DMS53 treated with DMSO at 0.1 percent for 48 hours (cell line): ENCODE data around the gene NKD1.

Source experiments
- DNase-seq: peaks from one replicate; lab custom pipeline; 2025; ENCODE audit not compliant: unreplicated experiment; lab: John Stamatoyannopoulos, UW

NKD1 gene

GRCh38 chr16:50670476-50670875, 122.3 kb downstream of the NKD1 start:
- no peak for DNase-seq

GRCh38 chr16:50671644-50672260, 123.6 kb downstream of the NKD1 start:
- peak; percentile 32 for DNase-seq

- DNase-seq = no peak
These were observed 125.5 kb downstream of the NKD1 start for GRCh38 chr16:50673496-50674275.

GRCh38 chr16:50674831-50675230, 126.6 kb downstream of the NKD1 start:
- no peak for DNase-seq

GRCh38 chr16:50675686-50676610, 127.8 kb downstream of the NKD1 start:
- no peak for DNase-seq

GRCh38 chr16:50676684-50677225, 128.6 kb downstream of the NKD1 start:
- no peak for DNase-seq

- no peak for DNase-seq
These were observed 129.2 kb downstream of the NKD1 start for GRCh38 chr16:50677351-50677750.

GRCh38 chr16:50678531-50678930, 130.3 kb downstream of the NKD1 start:
- DNase-seq = no peak

- DNase-seq = no peak
These were observed 131.1 kb downstream of the NKD1 start for GRCh38 chr16:50679266-50679665.

GRCh38 chr16:50679676-50680555, 131.7 kb downstream of the NKD1 start:
- no peak for DNase-seq

GRCh38 chr16:50680556-50680893, 132.3 kb downstream of the NKD1 start:
- no peak for DNase-seq

- DNase-seq = no peak
These were observed 133.1 kb downstream of the NKD1 start, which contains the start of gene SNX20 for GRCh38 chr16:50681021-50681885. Gene SNX20, minus strand, starts transcription at chr16:50681312. Its CDS starts 3,786 bp downstream, at chr16:50677526.

GRCh38 chr16:50683689-50684374, 135.6 kb downstream of the NKD1 start:
- no peak for DNase-seq

- DNase-seq = no peak
These were observed 136.7 kb downstream of the NKD1 start for GRCh38 chr16:50684823-50685461.

- DNase-seq = no peak
These were observed 137.4 kb downstream of the NKD1 start for GRCh38 chr16:50685462-50686063.

GRCh38 chr16:50688083-50688482, 139.9 kb downstream of the NKD1 start:
- no peak for DNase-seq

GRCh38 chr16:50688867-50689266, 140.7 kb downstream of the NKD1 start:
- no peak for DNase-seq

GRCh38 chr16:50690177-50690576, 142.0 kb downstream of the NKD1 start:
- DNase-seq = no peak
